Prostate gland (tissue), 2 donors: ENCODE measurements around the gene CTSA.

Experiments
- POLR2A ChIP-seq: fragments of 450-650 bp; IDR thresholded peaks from one replicate; pipeline ENCODE4 v1.6.1; 2016; ENCODE audit warnings: antibody characterized with exemption, mild to moderate bottlenecking
- POLR2AphosphoS5 ChIP-seq: sonication (generic); formaldehyde crosslinking; IDR thresholded peaks from one replicate; pipeline ENCODE4 v1.6.1; 2017; ENCODE audit warnings: antibody characterized with exemption
- TF ChIP-seq, protein P1 (sequence below), 4 experiments: fragments of 200-600 bp in 2 of 4; fragments of 450-650 bp in 2 of 4; sonication (generic) in 2 of 4; IDR thresholded peaks; 1 replicate in 3 of 4; 2 replicates in 1 of 4; pipeline ENCODE4 v1.5.1; 2016 to 2019; ENCODE audit warnings: antibody characterized with exemption in 4 of 4, mild to moderate bottlenecking in 2 of 4, moderate library complexity in 2 of 4

DNA sequence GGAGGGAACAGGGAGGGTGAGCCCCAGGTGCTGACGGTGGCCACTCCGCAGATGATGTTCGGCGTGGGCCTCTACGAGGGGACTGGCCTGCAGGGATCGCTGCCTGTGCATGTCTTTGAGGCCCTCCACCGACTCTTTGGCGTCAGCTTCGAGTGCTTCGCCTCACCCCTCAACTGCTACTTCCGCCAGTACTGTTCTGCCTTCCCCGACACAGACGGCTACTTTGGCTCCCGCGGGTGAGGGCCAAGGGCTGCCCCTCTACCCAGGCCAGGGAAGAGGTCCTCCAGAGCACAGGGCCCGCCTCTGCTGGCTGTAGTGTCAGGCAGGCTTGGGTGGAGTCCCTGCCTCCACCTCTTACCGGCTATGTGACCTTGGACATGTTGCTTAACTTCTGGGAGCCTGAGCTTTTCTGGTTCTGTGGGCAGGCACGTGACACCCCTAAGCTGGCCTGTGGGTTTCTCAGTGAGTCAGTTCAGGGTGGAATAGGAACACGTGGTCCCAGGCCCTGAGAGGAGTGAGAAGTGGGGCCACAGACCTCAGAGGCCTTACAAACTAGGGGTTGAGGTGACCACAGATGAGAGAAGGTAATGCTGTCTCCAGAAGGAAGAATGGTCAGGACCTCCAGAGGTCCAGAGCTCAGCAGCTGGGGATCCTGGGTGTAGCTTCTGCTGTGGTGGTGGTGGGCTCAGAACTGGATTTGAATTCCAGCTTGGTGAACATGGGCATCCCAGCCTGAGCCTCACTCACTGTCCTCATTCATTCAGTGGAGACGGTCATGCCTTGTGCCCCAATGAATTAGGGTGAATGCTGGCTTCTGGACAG lies 55.2 kb downstream of the CTSA start:
- TF ChIP-seq, protein P1, sequence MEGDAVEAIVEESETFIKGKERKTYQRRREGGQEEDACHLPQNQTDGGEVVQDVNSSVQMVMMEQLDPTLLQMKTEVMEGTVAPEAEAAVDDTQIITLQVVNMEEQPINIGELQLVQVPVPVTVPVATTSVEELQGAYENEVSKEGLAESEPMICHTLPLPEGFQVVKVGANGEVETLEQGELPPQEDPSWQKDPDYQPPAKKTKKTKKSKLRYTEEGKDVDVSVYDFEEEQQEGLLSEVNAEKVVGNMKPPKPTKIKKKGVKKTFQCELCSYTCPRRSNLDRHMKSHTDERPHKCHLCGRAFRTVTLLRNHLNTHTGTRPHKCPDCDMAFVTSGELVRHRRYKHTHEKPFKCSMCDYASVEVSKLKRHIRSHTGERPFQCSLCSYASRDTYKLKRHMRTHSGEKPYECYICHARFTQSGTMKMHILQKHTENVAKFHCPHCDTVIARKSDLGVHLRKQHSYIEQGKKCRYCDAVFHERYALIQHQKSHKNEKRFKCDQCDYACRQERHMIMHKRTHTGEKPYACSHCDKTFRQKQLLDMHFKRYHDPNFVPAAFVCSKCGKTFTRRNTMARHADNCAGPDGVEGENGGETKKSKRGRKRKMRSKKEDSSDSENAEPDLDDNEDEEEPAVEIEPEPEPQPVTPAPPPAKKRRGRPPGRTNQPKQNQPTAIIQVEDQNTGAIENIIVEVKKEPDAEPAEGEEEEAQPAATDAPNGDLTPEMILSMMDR (IDR thresholded peaks at IDR 0.05): no peak
- no peak for TF ChIP-seq POLR2A
- no peak for TF ChIP-seq POLR2AphosphoS5
